Naive thymus-derived CD8-positive, alpha-beta T cell (primary cell): Measurements from ENCODE around the gene ANKH. TPM values are rescaled to one million over a fixed set of nuclear protein-coding genes. Genes with fewer than 3 reads are reported as not detected.
"Not testable (repeated sequence)": the region's sequence is repeated elsewhere in the genome, so short reads cannot be mapped to it uniquely, and the experiment has no call there.

ENCODE experiments used
- ATAC-seq, 2 donors: fragments of 150-1000 bp; cut with Tn5 transposase in 1 of 2; sonication (Bioruptor Pico), chemical (Tn5 transposase) in 1 of 2; 1 replicate in 1 of 2; 2 replicates in 1 of 2; pipeline ENCODE4 v1.10.0; 2021; ENCODE audit warnings: mild to moderate bottlenecking in 2 of 2, moderate library complexity in 2 of 2
- POLR2A ChIA-PET: fragments of 350-600 bp; sonication (Branson Sonifier 250); formaldehyde crosslinking; loops from one replicate; lab custom pipeline; 2021; ENCODE audit warnings: antibody characterized with exemption; lab: Charles Lee
- DNase-seq, 10 donors: peaks; one replicate each; pipeline versions ENCODE4 v3.0.0 to v3.0.0-alpha.2; 2020 to 2022
- H3K27ac Mint-ChIP-seq, 10 donors: one replicate each; pipeline ENCODE4 v1.8.0; 2020 to 2022; ENCODE audit warnings: mild to moderate bottlenecking in 10 of 10, mixed read lengths in 10 of 10, moderate library complexity in 4 of 10, inconsistent platforms in 1 of 10
- H3K27me3 Mint-ChIP-seq, 5 donors: one replicate each; pipeline ENCODE4 v1.8.0; 2021 to 2022; ENCODE audit warnings: mixed read lengths in 5 of 5
- H3K36me3 Mint-ChIP-seq, 3 donors: one replicate each; pipeline ENCODE4 v1.8.0; 2020 to 2022; ENCODE audit warnings: mixed read lengths in 3 of 3, mild to moderate bottlenecking in 2 of 3, inconsistent platforms in 1 of 3
- H3K4me1 Mint-ChIP-seq, 4 donors: one replicate each; pipeline ENCODE4 v1.8.0; 2021 to 2022; ENCODE audit warnings: mixed read lengths in 4 of 4
- H3K4me3 Mint-ChIP-seq, 10 donors: one replicate each; pipeline ENCODE4 v1.8.0; 2020 to 2022; ENCODE audit warnings: mild to moderate bottlenecking in 10 of 10, mixed read lengths in 10 of 10, moderate library complexity in 6 of 10, inconsistent platforms in 1 of 10
- H3K9me3 Mint-ChIP-seq, 9 donors: one replicate each; pipeline ENCODE4 v1.8.0; 2020 to 2022; ENCODE audit warnings: mixed read lengths in 9 of 9, mild to moderate bottlenecking in 3 of 9, inconsistent platforms in 1 of 9, moderate library complexity in 1 of 9
- polyA plus RNA-seq, 3 donors: library from polyadenylated mRNA; unstranded; fragments of 300-500 nt; fragmentation: Illumina TruSeq; gene quantifications; one replicate each; pipeline ENCODE4 v1.2.3, GENCODE V29; 2021
- total RNA-seq, 8 experiments: library from RNA in 2 of 8; stranded (reverse) in 2 of 8; gene quantifications; one replicate each; pipeline ENCODE4 v1.2.3 and lab custom pipeline; 2021 to 2026

The ANKH gene
- total and polyA plus RNA-seq, 5 experiments from 2014 or later: 29.1 to 162 (median 41.3) TPM

DNA sequence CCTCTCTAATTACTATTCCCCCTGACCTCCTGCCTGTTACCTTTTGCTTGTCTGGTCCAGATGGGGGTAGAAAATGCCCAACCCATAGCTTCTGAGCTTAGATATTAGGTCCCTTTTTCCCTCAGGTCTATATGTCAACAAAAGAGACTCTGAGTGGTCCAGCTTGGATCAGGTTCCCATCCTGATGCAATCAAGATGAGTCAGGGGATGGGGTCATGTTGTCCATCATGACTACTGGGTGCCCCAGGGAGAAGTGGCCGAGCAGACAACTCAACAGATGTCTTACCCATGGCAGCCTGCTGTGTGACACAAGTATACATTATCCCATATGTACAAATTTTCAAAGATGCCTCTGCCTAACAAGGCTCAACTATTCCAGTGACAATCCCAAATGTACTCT is 9.1 kb upstream of the ANKH start:
- no peak for DNase-seq
- Mint-ChIP-seq H3K4me3 (no peak overlapping the region), H3K9me3 (no peaks in the 10 kb centered on the region), H3K4me1 (peaks cover 0 to 4% (median under 1%) of the 10 kb centered on the region in 4 donors), H3K27ac (no peak overlapping the region), H3K36me3 (no peaks in the 10 kb centered on the region), H3K27me3 (peaks cover 0 to 5% (median 0%) of the 10 kb centered on the region in 5 donors)
- POLR2A ChIA-PET: interaction anchor here (1.2 kb wide), 1 partner anchor 10 kb away, joined by 4 read pairs; no protein-coding TSS in a partner anchor
- ATAC-seq: no peak

DNA sequence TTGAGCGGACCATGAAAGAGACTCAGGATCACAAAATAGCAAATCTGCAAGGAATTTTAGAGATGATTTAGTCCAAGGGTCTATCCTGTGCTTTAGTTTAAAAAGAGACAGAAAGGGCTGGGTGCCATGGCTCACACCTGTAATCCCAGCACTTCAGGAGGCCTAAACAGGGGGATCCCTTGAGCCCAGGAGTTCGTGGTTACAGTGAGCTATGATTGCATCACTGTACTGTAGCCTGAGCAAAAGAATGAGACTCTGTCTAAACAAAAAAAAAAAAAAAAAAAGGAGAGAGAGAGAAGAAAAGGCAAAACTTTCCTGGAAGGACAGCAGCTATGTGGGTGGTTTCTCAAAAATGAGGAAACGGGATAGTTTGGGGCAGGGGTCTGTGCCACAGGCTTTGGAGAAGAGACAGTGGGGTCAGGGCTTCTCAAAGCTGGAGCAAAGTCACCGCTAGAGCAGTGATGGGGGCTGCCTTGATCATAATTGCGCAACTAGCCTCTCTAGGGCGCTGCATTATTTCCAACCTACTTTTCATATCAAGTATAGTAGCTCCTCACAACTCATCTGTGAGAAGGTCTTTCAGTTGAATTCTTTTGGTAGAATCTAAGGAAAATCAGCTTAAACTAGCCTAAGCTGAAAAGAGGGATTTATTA is 8.5 kb upstream of the ANKH start:
- Mint-ChIP-seq H3K27me3 (peaks cover 0 to 5% (median 0%) of the 10 kb centered on the region in 5 donors), H3K4me1 (peaks cover 0 to 4% (median under 1%) of the 10 kb centered on the region in 4 donors), H3K36me3 (no peaks in the 10 kb centered on the region), H3K27ac (peak overlapping the region in 1 of 10 donors; percentile 31), H3K9me3 (no peaks in the 10 kb centered on the region), H3K4me3 (no peak overlapping the region)
- ATAC-seq: no peak
- no peak for DNase-seq
- POLR2A ChIA-PET: interaction anchor here (0.5 to 1.2 kb wide), 2 partner anchors 9 to 33 kb away, joined by 4 to 5 read pairs; no protein-coding TSS in a partner anchor

DNA sequence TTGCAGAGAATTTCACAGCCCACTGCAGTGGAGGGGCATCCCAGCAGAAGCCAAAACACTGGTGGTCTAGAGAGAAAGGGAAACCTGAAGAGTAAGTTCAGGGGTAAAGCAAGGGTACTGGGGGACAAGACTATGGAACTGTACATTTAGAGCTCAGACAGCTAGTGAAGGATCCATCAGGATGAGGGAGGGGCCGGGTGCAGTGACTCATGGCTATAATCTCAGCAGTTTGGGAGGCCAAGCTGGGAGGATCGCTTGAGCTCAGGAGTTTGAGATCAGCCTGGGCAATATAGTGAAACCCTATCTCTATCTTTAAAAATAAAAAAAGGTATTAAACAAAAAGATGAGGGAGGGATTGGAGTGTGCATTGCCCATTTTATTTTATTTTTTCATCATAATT is 7.8 kb upstream of the ANKH start:
- ATAC-seq (no peak), DNase-seq (no peak)
- Mint-ChIP-seq H3K9me3 (no peaks in the 10 kb centered on the region), H3K4me1 (peaks cover 0 to 2% (median 1%) of the 10 kb centered on the region in 4 donors), H3K27me3 (peaks cover 0 to 5% (median 0%) of the 10 kb centered on the region in 5 donors), H3K27ac (no peak overlapping the region), H3K36me3 (no peaks in the 10 kb centered on the region), H3K4me3 (no peak overlapping the region)
- POLR2A ChIA-PET: interaction anchor here (0.5 kb wide), 1 partner anchor 33 kb away, joined by 5 read pairs; no protein-coding TSS in a partner anchor

DNA sequence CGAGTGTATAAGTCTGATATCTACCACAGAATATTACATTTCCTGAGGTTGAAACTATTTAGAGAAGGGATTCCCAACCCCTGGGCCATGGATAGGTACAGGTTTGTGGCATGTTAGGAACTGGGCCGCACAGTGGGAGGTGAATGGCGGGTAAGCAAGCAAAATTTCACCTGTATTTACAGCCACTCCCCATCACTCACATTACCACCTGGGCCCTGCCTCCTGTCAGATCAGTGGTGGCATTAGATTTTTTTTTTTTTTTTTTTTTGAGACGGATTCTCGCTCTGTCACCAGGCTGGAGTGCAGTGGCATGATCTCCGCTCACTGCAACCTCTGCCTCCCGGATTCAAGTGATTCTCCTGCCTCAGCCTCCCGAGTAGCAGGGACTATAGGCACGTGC is 6.6 kb upstream of the ANKH start:
- H3K27ac Mint-ChIP-seq, H3K4me3 Mint-ChIP-seq: not testable (repeated sequence)

DNA sequence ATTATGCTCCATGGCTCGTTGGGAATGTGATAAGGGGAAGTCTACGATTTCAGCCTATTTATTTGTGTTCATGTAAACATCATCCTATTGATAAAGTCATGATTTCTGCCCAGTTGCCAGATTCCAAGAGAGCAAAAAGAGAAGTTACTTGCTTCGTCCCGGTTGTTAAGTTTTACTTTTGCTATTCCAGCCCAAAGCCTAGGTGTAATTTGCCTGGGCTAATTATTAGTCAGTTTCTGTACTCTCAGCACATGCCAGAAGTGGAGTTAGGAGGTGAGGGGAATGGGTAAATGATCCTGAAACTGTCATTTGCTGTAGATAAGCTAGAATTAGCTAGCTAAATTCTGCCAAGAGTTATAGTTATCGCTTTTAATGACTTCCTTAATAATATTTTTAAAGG is 4.5 kb upstream of the ANKH start:
- Mint-ChIP-seq H3K36me3 (no peaks in the 10 kb centered on the region), H3K4me3 (no peak overlapping the region), H3K27me3 (peaks cover 0 to 5% (median 0%) of the 10 kb centered on the region in 5 donors), H3K9me3 (no peaks in the 10 kb centered on the region), H3K27ac (no peak overlapping the region), H3K4me1 (peaks cover 0 to 10% (median 3%) of the 10 kb centered on the region in 4 donors)
- POLR2A ChIA-PET: no interaction called here
- no peak for ATAC-seq
- no peak for DNase-seq

More for the DNA sequence above, 6.6 kb upstream of the ANKH start:
- H3K27me3 Mint-ChIP-seq, DNase-seq, H3K4me1 Mint-ChIP-seq, H3K9me3 Mint-ChIP-seq, ATAC-seq, POLR2A ChIA-PET, H3K36me3 Mint-ChIP-seq: not testable (repeated sequence)

DNA sequence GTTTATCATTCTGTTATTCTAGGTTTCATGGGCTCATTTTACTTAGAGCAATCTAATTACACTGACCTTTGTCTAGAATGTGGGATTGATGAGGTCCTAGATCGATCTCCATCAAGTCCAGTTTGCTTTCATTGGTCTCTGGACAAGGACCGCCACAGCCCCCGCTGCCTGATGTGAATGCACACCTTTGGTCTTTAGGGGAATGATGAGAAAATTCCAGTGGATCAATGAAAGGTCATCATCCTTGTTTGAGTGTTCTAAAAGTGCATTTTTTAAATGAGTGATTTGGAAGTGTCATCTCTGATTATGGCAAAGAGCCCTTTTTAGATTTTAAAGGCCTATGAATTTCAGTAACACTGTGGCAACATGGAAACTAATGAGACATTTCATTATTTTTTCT is 2.2 kb upstream of the ANKH start:
- H3K9me3 Mint-ChIP-seq: no peaks in the 10 kb centered on the region
- peak overlapping the region in 8 of 10 donors; percentile 8 to 57 (median 54) for H3K4me3 Mint-ChIP-seq
- DNase-seq (no peak), ATAC-seq (no peak)
- POLR2A ChIA-PET: no interaction called here
- H3K4me1 Mint-ChIP-seq: peaks cover 17 to 31% (median 23%) of the 10 kb centered on the region in 4 donors
- H3K36me3 Mint-ChIP-seq: no peaks in the 10 kb centered on the region
- peak overlapping the region in 7 of 10 donors; percentile 29 to 85 (median 56) for H3K27ac Mint-ChIP-seq
- H3K27me3 Mint-ChIP-seq: no peaks in the 10 kb centered on the region

DNA sequence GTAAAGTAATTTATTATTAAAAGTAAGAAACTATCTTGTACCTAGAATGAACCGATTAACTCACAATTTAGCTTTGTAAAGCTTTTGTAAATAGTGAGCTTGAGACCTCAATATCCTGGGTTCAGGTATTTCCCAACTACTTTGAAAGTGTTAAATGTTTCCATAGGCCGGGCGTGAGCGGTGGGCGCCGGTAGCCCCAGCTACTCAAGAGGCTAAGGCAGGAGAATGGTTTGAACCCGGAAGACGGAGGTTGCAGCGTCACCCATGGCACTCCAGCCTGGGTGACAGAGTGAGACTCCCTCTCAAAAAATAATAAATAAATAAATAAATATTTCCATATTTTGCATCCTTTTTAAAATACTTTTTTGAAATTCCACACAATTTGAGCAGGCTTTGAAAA is 1.5 kb upstream of the ANKH start:
- Mint-ChIP-seq H3K27ac (peak overlapping the region in 9 of 10 donors; percentile 75 to 98 (median 96)), H3K36me3 (no peaks in the 10 kb centered on the region), H3K4me1 (peaks cover 20 to 33% (median 26%) of the 10 kb centered on the region in 4 donors), H3K4me3 (peak overlapping the region; percentile 85 to 97 (median 94)), H3K27me3 (no peaks in the 10 kb centered on the region), H3K9me3 (no peaks in the 10 kb centered on the region)
- POLR2A ChIA-PET: interaction anchor here (0.6 to 4.2 kb wide), 3 partner anchors 113 to 187 kb away, joined by 3 to 34 read pairs (median 5); no protein-coding TSS in a partner anchor
- no peak for ATAC-seq
- peak in 2 of 10 donors; percentile 8 to 12 for DNase-seq

DNA sequence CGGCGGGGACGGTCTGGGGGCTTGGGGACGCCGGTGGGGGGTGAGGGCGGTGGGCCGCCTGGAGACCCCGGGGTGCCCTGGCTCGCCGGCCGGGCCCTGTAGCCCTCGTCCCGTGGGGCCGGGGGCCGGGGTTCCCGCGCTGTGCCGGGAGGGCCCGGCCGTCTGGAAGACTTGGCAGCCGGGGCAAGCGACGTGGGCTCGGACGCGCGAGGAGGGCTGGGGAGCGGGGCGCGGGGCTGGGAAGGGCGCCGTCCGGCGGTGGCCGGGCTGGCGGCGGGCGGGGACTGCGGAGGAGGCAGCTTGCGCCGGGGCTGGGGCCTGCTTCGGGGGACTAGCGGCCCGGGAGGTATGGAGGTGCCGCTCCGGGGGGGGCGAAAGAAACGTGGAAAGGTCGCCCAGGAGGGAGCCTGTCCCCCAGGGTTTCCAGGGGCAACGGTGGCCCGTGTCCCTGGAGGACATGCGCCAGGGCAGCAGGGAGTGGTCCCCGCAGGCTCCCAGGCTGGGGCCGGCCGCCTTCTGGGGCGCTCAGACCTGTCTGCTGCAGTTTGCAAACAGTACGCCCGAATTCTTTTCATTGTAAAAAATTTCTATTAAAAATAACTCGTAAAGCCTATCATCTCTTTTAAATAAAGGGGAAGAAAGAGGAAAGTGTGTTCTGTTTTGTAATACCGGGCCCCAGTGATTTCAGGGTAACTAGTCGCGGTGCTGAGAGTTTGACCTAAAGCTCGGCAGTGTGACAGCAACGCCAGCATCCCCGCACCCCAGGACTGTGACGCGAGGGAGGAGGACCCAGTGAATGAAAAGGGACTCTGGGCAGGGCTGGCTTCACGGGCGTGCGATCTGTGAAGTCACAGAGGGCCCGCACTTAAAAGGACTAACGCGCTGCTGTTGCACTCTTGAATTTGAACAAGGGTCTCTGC is 752 bp upstream of the ANKH start:
- no peaks in the 10 kb centered on the region for H3K27me3 Mint-ChIP-seq
- H3K4me1 Mint-ChIP-seq: peaks cover 23 to 38% (median 31%) of the 10 kb centered on the region in 4 donors
- no peaks in the 10 kb centered on the region for H3K9me3 Mint-ChIP-seq
- ATAC-seq (peak; percentile 34 to 35), DNase-seq (peak; percentile 38 to 77 (median 53))
- peak overlapping the region; percentile 87 to 98 (median 96) for H3K27ac Mint-ChIP-seq
- H3K36me3 Mint-ChIP-seq: peaks cover 0 to 3% (median 3%) of the 10 kb centered on the region in 3 donors
- peak overlapping the region; percentile 85 to 97 (median 94) for H3K4me3 Mint-ChIP-seq
- POLR2A ChIA-PET: interaction anchor here (0.6 to 4.2 kb wide), 3 partner anchors 114 to 187 kb away, joined by 3 to 34 read pairs (median 5); no protein-coding TSS in a partner anchor

DNA sequence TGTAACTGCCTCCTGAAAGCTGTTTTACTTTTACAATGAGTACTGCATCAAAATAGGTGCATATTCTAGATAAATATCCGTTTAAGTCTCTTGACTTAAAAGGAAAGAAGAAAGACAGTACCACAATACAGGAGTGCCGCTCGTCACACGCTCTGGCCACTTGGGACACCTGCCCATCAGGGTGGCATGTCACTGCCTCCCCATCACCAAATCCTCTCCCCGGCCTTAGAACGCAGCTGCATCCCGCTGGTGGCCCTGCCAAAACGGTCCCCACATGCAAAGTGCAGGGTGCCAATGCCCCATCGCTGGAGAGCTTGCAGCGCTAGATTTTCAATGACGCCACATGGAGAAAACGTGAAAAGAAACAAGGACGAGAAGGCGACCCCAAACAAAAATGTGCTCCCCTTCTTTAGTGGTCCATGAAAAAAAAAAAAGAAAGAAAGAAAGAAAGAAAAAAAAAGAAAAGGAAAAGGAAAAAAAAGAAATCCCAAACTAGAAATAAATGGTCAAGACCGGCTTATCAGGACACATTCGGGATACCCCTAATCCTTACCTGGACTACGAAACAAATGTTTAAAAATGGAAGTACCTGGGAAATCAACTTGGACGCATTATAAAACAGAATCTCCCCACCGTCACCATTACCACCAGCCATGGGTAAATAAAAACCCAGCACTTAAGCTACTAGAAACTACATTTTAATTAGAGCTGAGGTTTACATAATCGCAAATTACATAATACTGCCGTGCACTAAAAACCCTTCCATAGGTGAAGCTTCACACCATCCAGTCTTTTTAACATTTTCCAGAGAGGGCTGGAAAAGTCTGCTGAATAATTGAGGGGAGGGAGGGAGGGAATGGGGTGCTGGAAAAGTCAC is 1.0 kb downstream of the ANKH start:
- DNase-seq: peak in 9 of 10 donors; percentile 19 to 83 (median 67)
- H3K27ac Mint-ChIP-seq: peak overlapping the region; percentile 89 to 98 (median 96)
- peaks cover 30 to 50% (median 44%) of the 10 kb centered on the region in 4 donors for H3K4me1 Mint-ChIP-seq
- POLR2A ChIA-PET: interaction anchor here (0.6 to 4.2 kb wide), 11 partner anchors 10 to 1598 kb away, joined by 3 to 34 read pairs (median 4); no protein-coding TSS in a partner anchor
- no peaks in the 10 kb centered on the region for H3K27me3 Mint-ChIP-seq
- peaks cover 0 to 3% (median 3%) of the 10 kb centered on the region in 3 donors for H3K36me3 Mint-ChIP-seq
- H3K4me3 Mint-ChIP-seq: peak overlapping the region; percentile 85 to 100 (median 97)
- ATAC-seq: peak in 1 of 2 donors; percentile 38
- H3K9me3 Mint-ChIP-seq: no peaks in the 10 kb centered on the region

DNA sequence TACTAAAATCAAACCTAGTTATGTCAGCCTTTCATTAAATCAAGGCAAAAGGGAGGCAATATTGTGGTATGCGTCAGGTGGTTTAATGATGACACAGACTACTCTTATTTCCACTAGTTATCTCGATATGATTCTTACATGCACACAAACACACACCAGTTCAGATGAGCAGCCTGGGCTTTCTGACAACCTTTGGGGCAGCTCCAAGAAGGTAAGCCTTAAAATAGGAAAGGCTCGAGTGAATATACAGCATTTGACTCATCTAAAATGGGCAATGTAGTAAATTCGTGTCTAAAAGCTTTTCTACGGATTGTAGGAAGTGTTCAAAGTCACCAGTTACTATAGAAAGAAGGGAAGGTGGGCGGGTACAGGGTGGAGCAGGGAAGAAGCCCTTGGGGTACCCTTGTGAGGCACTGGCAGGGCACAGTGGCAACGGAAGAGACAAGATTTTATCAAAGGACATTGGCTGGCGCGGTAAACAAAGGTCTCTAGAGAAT is 1.9 kb downstream of the ANKH start:
- POLR2A ChIA-PET: interaction anchor here (0.6 to 4.2 kb wide), 5 partner anchors 113 to 1599 kb away, joined by 3 to 34 read pairs (median 3); no protein-coding TSS in a partner anchor
- peak overlapping the region; percentile 89 to 98 (median 96) for H3K27ac Mint-ChIP-seq
- DNase-seq: peak in 3 of 10 donors; percentile 4 to 16 (median 5)
- ATAC-seq: no peak
- H3K9me3 Mint-ChIP-seq: no peaks in the 10 kb centered on the region
- peak overlapping the region; percentile 85 to 100 (median 97) for H3K4me3 Mint-ChIP-seq
- no peaks in the 10 kb centered on the region for H3K27me3 Mint-ChIP-seq
- peaks cover 31 to 53% (median 46%) of the 10 kb centered on the region in 4 donors for H3K4me1 Mint-ChIP-seq
- peaks cover 0 to 3% (median 3%) of the 10 kb centered on the region in 3 donors for H3K36me3 Mint-ChIP-seq

DNA sequence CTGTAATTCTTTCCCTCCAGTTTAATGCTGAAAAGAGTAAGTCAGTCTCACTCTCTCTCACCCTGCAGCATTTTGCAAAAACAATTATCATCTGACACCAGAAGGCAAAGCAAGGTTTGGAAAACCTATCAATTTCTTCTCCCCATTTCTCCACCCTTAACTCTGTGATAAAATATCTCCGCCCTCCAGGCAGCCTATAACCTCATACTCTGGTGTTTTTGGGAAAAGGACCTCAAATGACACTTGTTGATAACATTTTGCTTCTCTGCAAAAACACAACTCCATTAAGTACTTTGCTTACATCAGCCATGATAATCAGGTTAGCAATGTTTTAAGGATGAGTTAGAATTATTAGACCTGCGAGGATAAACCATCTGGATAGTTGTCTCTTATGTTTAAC is 2.3 kb downstream of the ANKH start:
- POLR2A ChIA-PET: interaction anchor here (4.2 kb wide), 1 partner anchor 163 kb away, joined by 34 read pairs; no protein-coding TSS in a partner anchor
- Mint-ChIP-seq H3K4me3 (peak overlapping the region in 9 of 10 donors; percentile 69 to 100 (median 98)), H3K36me3 (peaks cover 0 to 3% (median 3%) of the 10 kb centered on the region in 3 donors), H3K27me3 (no peaks in the 10 kb centered on the region), H3K4me1 (peaks cover 31 to 51% (median 48%) of the 10 kb centered on the region in 4 donors), H3K9me3 (no peaks in the 10 kb centered on the region), H3K27ac (peak overlapping the region; percentile 83 to 98 (median 96))
- no peak for ATAC-seq
- DNase-seq: no peak
